ENCODE results near the gene ACTRT1. TPM values are rescaled to one million over a fixed set of nuclear protein-coding genes. Genes with fewer than 3 reads are reported as not detected.

Gene ACTRT1
- total RNA-seq, 5 donors from 2014 or later (not counting 1 experiment from before 2014, with no cell fraction given), result not detected

DNA sequence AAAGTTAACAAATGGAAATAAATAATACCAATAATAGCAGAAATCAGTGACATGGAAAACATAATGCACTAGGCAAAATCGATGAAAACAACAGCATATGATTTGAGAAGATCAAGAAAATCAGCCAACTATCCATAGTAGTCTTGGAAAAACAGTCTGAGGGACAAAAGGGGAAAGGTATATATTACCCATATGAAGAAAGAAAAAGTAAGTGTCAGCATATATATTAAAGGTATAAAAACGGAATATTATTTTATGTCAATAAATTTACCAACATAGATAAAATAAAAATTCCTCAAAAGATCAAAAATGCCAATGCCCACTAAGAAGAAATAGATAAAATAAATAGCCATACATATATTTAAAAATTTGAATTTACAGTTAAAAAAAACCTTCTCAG, 33.0 kb downstream of the ACTRT1 start:
- ATAC-seq (replicated peaks in 1 of 4) (no peak), DNase-seq (no peak)
- Histone ChIP-seq H3K27ac (ENCODE audit: low read length) (no peak overlapping the region), H3K27me3 (replicated peaks in 1 of 2; ENCODE audit: control insufficient read depth in 2 of 2, extremely low read depth in 1 of 2, insufficient read depth in 2 of 2, low read length in 1 of 2) (no peaks in the 10 kb centered on the region), H3K4me1 (ENCODE audit: control insufficient read depth in 1 of 2, extremely low read depth in 1 of 2, insufficient read depth in 2 of 2, low read length in 2 of 2) (no peaks in the 10 kb centered on the region), H3K4me3 (ENCODE audit: control insufficient read depth in 1 of 2, extremely low read depth in 1 of 2, low read length in 1 of 2) (no peak overlapping the region), H3K9me3 (no peaks in the 10 kb centered on the region), H3K36me3 (ENCODE audit: control insufficient read depth in 2 of 2, extremely low read depth in 1 of 2, insufficient read depth in 1 of 2, low read length in 1 of 2) (no peaks in the 10 kb centered on the region)
- POLR2A ChIA-PET, result no interaction called here
- CTCF ChIA-PET, result no interaction called here
- no peak overlapping the region for H3K27ac Mint-ChIP-seq
- H3K27me3 Mint-ChIP-seq, result no peaks in the 10 kb centered on the region
- peaks cover 2 to 3% (median 3%) of the 10 kb centered on the region in 3 donors for H3K9me3 Mint-ChIP-seq
- no peaks in the 10 kb centered on the region for H3K4me1 Mint-ChIP-seq
- H3K4me3 Mint-ChIP-seq, result no peak overlapping the region
- no CpG with 5 or more reads among the region's 2 CpGs for WGBS (ENCODE audit: insufficient coverage)
- H3K36me3 Mint-ChIP-seq, result no peaks in the 10 kb centered on the region

DNA sequence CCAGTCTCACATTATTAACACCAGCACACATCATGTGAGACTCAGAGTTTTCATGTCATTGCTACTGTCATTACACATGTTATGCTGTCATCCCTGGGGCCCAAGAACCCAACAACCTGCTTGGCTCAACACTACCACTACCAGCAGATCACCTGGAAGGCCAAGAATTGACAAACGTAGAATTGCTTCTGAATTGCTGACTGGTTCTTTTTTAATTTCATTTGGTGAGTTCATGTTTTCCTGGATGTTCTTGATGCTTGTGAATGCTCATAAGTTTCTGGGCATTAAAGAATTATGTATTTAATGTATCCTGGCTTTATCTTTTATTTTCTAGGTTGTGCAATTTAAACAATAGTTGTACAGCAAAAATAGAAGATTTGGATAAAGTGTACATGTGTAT, 40.2 kb downstream of the ACTRT1 start:
- no CpG with 5 or more reads among the region's 1 CpG for WGBS (ENCODE audit: insufficient coverage)
- Mint-ChIP-seq H3K4me3 (no peak overlapping the region), H3K36me3 (no peaks in the 10 kb centered on the region), H3K27ac (no peak overlapping the region), H3K4me1 (no peaks in the 10 kb centered on the region), H3K9me3 (peaks cover 0 to 4% (median 3%) of the 10 kb centered on the region in 3 donors), H3K27me3 (peaks cover 0 to 6% of the 10 kb centered on the region in 2 donors)
- Histone ChIP-seq H3K4me1 (ENCODE audit: control insufficient read depth in 1 of 2, extremely low read depth in 1 of 2, insufficient read depth in 2 of 2, low read length in 2 of 2) (no peaks in the 10 kb centered on the region), H3K36me3 (ENCODE audit: control insufficient read depth in 2 of 2, extremely low read depth in 1 of 2, insufficient read depth in 1 of 2, low read length in 1 of 2) (no peaks in the 10 kb centered on the region), H3K9me3 (no peaks in the 10 kb centered on the region), H3K27ac (ENCODE audit: low read length) (no peak overlapping the region), H3K27me3 (replicated peaks in 1 of 2; ENCODE audit: control insufficient read depth in 2 of 2, extremely low read depth in 1 of 2, insufficient read depth in 2 of 2, low read length in 1 of 2) (no peaks in the 10 kb centered on the region), H3K4me3 (ENCODE audit: control insufficient read depth in 1 of 2, extremely low read depth in 1 of 2, low read length in 1 of 2) (no peak overlapping the region)
- DNase-seq, result no peak
- ChIA-PET CTCF (no interaction called here), POLR2A (no interaction called here)
- ATAC-seq (replicated peaks in 1 of 4), result no peak

DNA sequence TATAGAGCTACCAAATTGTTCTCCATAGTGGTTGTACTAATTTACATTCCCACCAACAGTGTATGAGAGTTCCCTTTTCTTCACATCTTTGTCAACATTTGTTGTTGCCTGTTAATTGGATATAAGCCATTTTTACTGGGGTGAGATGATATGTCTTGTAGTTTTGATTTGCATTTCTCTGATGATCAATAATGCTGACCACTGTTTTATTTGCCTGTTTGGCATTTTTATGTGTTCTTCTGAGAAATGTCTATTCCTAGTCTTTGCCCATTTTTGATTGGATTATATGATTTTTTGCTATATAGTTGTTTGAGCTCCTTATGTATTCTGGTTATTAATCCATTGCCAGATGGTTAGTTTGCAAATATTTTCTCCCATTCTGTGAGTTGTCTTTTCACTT, 44.3 kb downstream of the ACTRT1 start:
- DNase-seq, result no peak
- Mint-ChIP-seq H3K27me3 (peaks cover 0 to 6% of the 10 kb centered on the region in 2 donors), H3K4me1 (no peaks in the 10 kb centered on the region), H3K27ac (no peak overlapping the region), H3K36me3 (no peaks in the 10 kb centered on the region), H3K9me3 (no peaks in the 10 kb centered on the region), H3K4me3 (no peak overlapping the region)
- CTCF ChIA-PET, result no interaction called here
- POLR2A ChIA-PET, result no interaction called here
- H3K4me1 ChIP-seq (ENCODE audit: control insufficient read depth in 1 of 2, extremely low read depth in 1 of 2, insufficient read depth in 2 of 2, low read length in 2 of 2), result no peaks in the 10 kb centered on the region
- no peaks in the 10 kb centered on the region for H3K9me3 ChIP-seq
- no peaks in the 10 kb centered on the region for H3K36me3 ChIP-seq (ENCODE audit: control insufficient read depth in 2 of 2, extremely low read depth in 1 of 2, insufficient read depth in 1 of 2, low read length in 1 of 2)
- no peak overlapping the region for H3K27ac ChIP-seq (ENCODE audit: low read length)
- H3K27me3 ChIP-seq (replicated peaks in 1 of 2; ENCODE audit: control insufficient read depth in 2 of 2, extremely low read depth in 1 of 2, insufficient read depth in 2 of 2, low read length in 1 of 2), result no peaks in the 10 kb centered on the region
- no peak overlapping the region for H3K4me3 ChIP-seq (ENCODE audit: control insufficient read depth in 1 of 2, extremely low read depth in 1 of 2, low read length in 1 of 2)
- no peak for ATAC-seq (replicated peaks in 1 of 4)
